Heart left ventricle (tissue), 16 donors: ENCODE results near the gene CHD5. TPM values are rescaled to one million over a fixed set of nuclear protein-coding genes. Genes with fewer than 3 reads are reported as not detected.

ENCODE experiments used
- ATAC-seq, 4 donors: fragments of 200-7000 bp; cut with Tn5 transposase; one replicate each; pipeline ENCODE4 v1.9.1; 2020 to 2022; ENCODE audit warnings: moderate library complexity in 4 of 4, mild to moderate bottlenecking in 3 of 4, moderate number of reproducible peaks in 1 of 4
- DNase-seq, 5 donors: peaks; one replicate each; pipeline ENCODE4 v3.0.0-alpha.2; 2020
- H3K27ac ChIP-seq, 12 donors: fragments of 200-600 bp; sonication (generic) in 4 of 12; one replicate each; pipeline versions ENCODE4 v1.5.0 to v1.8.0; 2016 to 2022; ENCODE audit warnings: mild to moderate bottlenecking in 2 of 12
- H3K27me3 ChIP-seq, 9 donors: fragments of 200-600 bp; sonication (generic) in 2 of 9; one replicate each; pipeline versions ENCODE4 v1.5.1 to v1.8.0; 2016 to 2022; ENCODE audit warnings: mild to moderate bottlenecking in 3 of 9
- H3K36me3 ChIP-seq, 9 donors: fragments of 200-600 bp; sonication (generic) in 2 of 9; one replicate each; pipeline versions ENCODE4 v1.5.0 to v1.8.0; 2018 to 2022; ENCODE audit warnings: mild to moderate bottlenecking in 2 of 9
- H3K4me1 ChIP-seq, 12 donors: fragments of 200-600 bp; sonication (generic) in 4 of 12; one replicate each; pipeline versions ENCODE4 v1.5.0 to v1.8.0; 2016 to 2022; ENCODE audit warnings: mild to moderate bottlenecking in 3 of 12
- H3K4me3 ChIP-seq, 12 donors: fragments of 200-600 bp; sonication (generic) in 4 of 12; one replicate each; pipeline versions ENCODE4 v1.5.0 to v1.8.0; 2017 to 2022; ENCODE audit warnings: mild to moderate bottlenecking in 9 of 12, moderate library complexity in 4 of 12
- H3K9me3 ChIP-seq, 12 donors: fragments of 200-600 bp; sonication (generic) in 4 of 12; one replicate each; pipeline versions ENCODE4 v1.5.0 to v1.8.0; 2016 to 2022; ENCODE audit warnings: mild to moderate bottlenecking in 1 of 12
- POLR2A ChIP-seq, 2 donors: fragments of 450-650 bp; IDR thresholded peaks; one replicate each; pipeline ENCODE4 v1.6.1; 2017; ENCODE audit warnings: antibody characterized with exemption in 2 of 2, mild to moderate bottlenecking in 2 of 2, moderate library complexity in 2 of 2
- WGBS, 4 donors: extraction: QIAGEN DNeasy Blood & Tissue Kit in 2 of 4; methylation state at CpG; one replicate each; pipeline versions ENCODE4 v1.1.5 to v1.1.7; 2013 to 2018; 5-methylcytosine and 5-hydroxymethylcytosine counted together
- intact Hi-C, 10 donors: fragments of 100-400 bp; cut with DNase I; formaldehyde crosslinking; loops; one replicate each; pipeline versions ENCODE4 v1.11.1 to v1.14.2; 2022
- polyA plus RNA-seq, 2 donors: library from polyadenylated mRNA; stranded (reverse); fragments of 200-250 nt; gene quantifications; one replicate each; pipeline ENCODE4 v1.2.3, GENCODE V29; 2013
- total RNA-seq, 9 donors: library from RNA; depleted of rRNA in 2 of 9; stranded (reverse); fragments of >200 nt in 2 of 9; fragmentation: NEBNext Ultra II Directional in 3 of 9; extraction: Animal tissue kit (Norgen Biotek cat#: 25700) in 3 of 9; gene quantifications; one replicate each; pipeline versions ENCODE4 v1.1.0 to v1.2.4, GENCODE V29; 2016 to 2023
- TF ChIP-seq, protein P1 (sequence below), 12 donors: fragments of 200-600 bp; sonication (generic) in 4 of 12; IDR thresholded peaks; one replicate each; pipeline versions ENCODE4 v1.5.0 to v1.8.0; 2018 to 2022; ENCODE audit warnings: antibody characterized with exemption in 12 of 12, mild to moderate bottlenecking in 5 of 12
- donor health status: ischemic (EF 13 %, LVEDD 7.1; RV severe dilation, severe dysfunction).
- donor health status: healthy with polysubstance abuse.
- donor health status: DM: no; HTN: yes; CAD: no.
- donor health status: DM: no; HTN: no; CAD: no.
- donor health status: ischemic (EF 25% LVEDD 6.9; RV normal size, moderate dysfunction).
- donor health status: ischemic (EF 25% LVEDD 5.7; RV mildly dilated, moderate dysfunction).
- donor health status: healthy.
- donor health status: DM: yes; HTN: yes; CAD: no.
- donor health status: ischemic (EF 35%, LVEDD 5.7; RV mildly dilated, moderate dysfunction).
- donor health status: nonischemic (EF 11% LVEDD 7.7; RV severe dilation, severe dysfunction).
- donor health status: DM: yes; HTN: yes; CAD: no.
- donor health status: PGD.
- donor health status: ischemic (EF 29% LVEDD 5.4; RV normal size, mild dysfunction).
- donor health status: nonischemic (EF 23%, LVEDD 6.1; RV moderate dilation, normal function).

CHD5 gene
- total and polyA plus RNA-seq, 11 donors = 0.07 to 1.3 (median 0.22) TPM; not detected in 2

DNA sequence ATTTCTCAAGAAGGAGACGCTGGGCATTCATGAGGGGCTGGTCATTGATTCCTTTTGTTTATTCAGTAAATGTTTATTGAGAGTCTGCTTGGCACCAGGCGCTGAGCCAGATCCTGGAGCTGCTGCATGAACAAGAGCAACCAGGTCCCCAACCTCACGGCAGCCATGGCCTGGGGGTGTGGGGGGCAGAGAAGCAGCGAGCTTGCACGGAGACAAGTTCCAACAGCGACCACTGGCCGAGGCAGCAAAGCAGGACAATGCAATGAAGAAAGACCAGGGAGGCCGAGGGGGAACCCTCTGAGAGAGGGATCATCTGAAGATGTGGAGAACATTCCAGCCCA lies 126.9 kb downstream of the CHD5 start:
- DNase-seq = no peak
- WGBS, 4 donors = 35 to 41% (median 39%) methylated on average over 8 of the region's 8 CpGs
- no peak for TF ChIP-seq POLR2A (IDR thresholded peaks at IDR 0.05)
- TF ChIP-seq, protein P1, sequence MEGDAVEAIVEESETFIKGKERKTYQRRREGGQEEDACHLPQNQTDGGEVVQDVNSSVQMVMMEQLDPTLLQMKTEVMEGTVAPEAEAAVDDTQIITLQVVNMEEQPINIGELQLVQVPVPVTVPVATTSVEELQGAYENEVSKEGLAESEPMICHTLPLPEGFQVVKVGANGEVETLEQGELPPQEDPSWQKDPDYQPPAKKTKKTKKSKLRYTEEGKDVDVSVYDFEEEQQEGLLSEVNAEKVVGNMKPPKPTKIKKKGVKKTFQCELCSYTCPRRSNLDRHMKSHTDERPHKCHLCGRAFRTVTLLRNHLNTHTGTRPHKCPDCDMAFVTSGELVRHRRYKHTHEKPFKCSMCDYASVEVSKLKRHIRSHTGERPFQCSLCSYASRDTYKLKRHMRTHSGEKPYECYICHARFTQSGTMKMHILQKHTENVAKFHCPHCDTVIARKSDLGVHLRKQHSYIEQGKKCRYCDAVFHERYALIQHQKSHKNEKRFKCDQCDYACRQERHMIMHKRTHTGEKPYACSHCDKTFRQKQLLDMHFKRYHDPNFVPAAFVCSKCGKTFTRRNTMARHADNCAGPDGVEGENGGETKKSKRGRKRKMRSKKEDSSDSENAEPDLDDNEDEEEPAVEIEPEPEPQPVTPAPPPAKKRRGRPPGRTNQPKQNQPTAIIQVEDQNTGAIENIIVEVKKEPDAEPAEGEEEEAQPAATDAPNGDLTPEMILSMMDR (IDR thresholded peaks at IDR 0.05) = no peak
- Histone ChIP-seq H3K4me1 (peaks cover 0 to 23% (median 13%) of the 10 kb centered on the region in 12 donors), H3K36me3 (peaks cover 0 to 8% (median 0%) of the 10 kb centered on the region in 9 donors), H3K27ac (no peak overlapping the region), H3K9me3 (no peaks in the 10 kb centered on the region), H3K4me3 (no peak overlapping the region), H3K27me3 (no peaks in the 10 kb centered on the region)
- peak in 1 of 4 donors; percentile 13 for ATAC-seq
- intact Hi-C loops = loop anchor here in 8 of 10 donors (2.0 to 10.0 kb wide), 9 partner anchors 122 to 292 kb away; partner anchors contain the start of genes HES3 (in 4 of the 8), CHD5 (in 2 of the 8), RNF207 (in 1 of the 8) and RPL22 (in 1 of the 8)

DNA sequence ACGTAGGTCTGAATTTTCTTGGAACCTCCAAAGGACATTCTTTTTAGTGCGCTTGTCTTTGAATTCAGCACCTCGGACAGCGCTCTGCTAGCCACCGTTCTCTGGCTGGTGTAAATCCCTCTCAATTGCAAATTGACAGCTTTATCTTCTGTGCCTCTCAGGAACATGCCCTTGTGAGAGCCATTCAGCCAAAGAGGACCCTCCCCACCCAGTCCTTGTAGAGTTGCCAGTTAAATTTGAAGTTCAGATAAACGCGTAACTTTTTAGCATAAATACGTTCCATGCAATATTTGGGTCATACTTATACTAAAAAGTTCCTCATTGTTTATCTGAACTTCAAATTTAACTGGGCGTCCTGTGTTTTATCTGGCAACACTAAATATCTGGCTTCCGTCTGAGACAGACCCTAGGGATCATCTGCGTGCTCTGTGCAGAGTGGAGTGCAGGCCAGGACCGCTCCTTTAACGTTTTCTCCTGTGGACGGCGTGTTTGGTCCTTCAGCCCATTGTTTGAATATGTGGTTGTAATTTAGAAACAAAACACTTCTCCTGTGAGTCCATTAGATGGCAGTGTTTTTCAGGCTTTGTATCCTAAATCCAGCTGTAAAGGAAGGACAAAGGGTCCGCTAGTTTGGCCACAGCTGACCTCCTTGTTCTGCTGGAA lies 127.4 kb downstream of the CHD5 start:
- no peak overlapping the region for H3K27ac ChIP-seq
- TF ChIP-seq POLR2A (IDR thresholded peaks at IDR 0.05) = no peak
- TF ChIP-seq, protein P1 (IDR thresholded peaks at IDR 0.05) = peak; percentile 21 to 68 (median 50)
- intact Hi-C loops = loop anchor here in 8 of 10 donors (2.0 to 10.0 kb wide), 9 partner anchors 122 to 292 kb away; partner anchors contain the start of genes HES3 (in 4 of the 8), CHD5 (in 2 of the 8), RNF207 (in 1 of the 8) and RPL22 (in 1 of the 8)
- no peaks in the 10 kb centered on the region for H3K9me3 ChIP-seq
- DNase-seq = peak in 4 of 5 donors; percentile 63 to 74 (median 66)
- ATAC-seq = peak in 3 of 4 donors; percentile 43 to 68 (median 63)
- H3K4me1 ChIP-seq = peaks cover 0 to 18% (median 11%) of the 10 kb centered on the region in 12 donors
- H3K27me3 ChIP-seq = no peaks in the 10 kb centered on the region
- 5 to 14% (median 11%) methylated on average over 16 of the region's 16 CpGs for WGBS, 4 donors
- peaks cover 0 to 13% (median 0%) of the 10 kb centered on the region in 9 donors for H3K36me3 ChIP-seq
- H3K4me3 ChIP-seq = no peak overlapping the region

Other genes with a start within 250 kb of the CHD5 start
- 1 to 10 TPM; 2.5 to 6.3 (median 3.6) TPM for gene NPHP4, start 187.9 kb downstream of the CHD5 start, total RNA-seq
- 1 to 10 TPM; 2.1 to 3.1 TPM for gene NPHP4, start 187.9 kb downstream of the CHD5 start, polyA plus RNA-seq
- gene KCNAB2, start 134.4 kb downstream of the CHD5 start, total RNA-seq = 10 to 100 TPM; 22.7 to 51.4 (median 30.3) TPM
- 10 to 100 TPM; 10.7 to 17.1 TPM for gene KCNAB2, start 134.4 kb downstream of the CHD5 start, polyA plus RNA-seq
- 100 to 1,000 TPM in 7 of 9 donors, 10 to 100 TPM in 2; 63.6 to 343 (median 241) TPM for gene RPL22, start 19.3 kb upstream of the CHD5 start, total RNA-seq
- 100 to 1,000 TPM; 198 to 353 TPM for gene RPL22, start 19.3 kb upstream of the CHD5 start, polyA plus RNA-seq
- gene RNF207, start 25.8 kb upstream of the CHD5 start, total RNA-seq = 100 to 1,000 TPM in 1 of 9 donors, 10 to 100 TPM in 8; 27.0 to 126 (median 58.2) TPM
- gene RNF207, start 25.8 kb upstream of the CHD5 start, polyA plus RNA-seq = 10 to 100 TPM; 10.6 to 88.6 TPM
- 100 to 1,000 TPM in 2 of 9 donors, 10 to 100 TPM in 7; 48.7 to 102 (median 64.1) TPM for gene ICMT, start 55.6 kb upstream of the CHD5 start, total RNA-seq
- gene ICMT, start 55.6 kb upstream of the CHD5 start, polyA plus RNA-seq = 10 to 100 TPM; 26.8 to 61.6 TPM
- gene HES3, start 63.9 kb upstream of the CHD5 start, total RNA-seq = not detected
- gene HES3, start 63.9 kb upstream of the CHD5 start, polyA plus RNA-seq = not detected
- gene GPR153, start 80.8 kb upstream of the CHD5 start, total RNA-seq = 10 to 100 TPM in 1 of 9 donors, 1 to 10 TPM in 8; 2.7 to 30.0 (median 4.8) TPM
- gene GPR153, start 80.8 kb upstream of the CHD5 start, polyA plus RNA-seq = 1 to 10 TPM; 2.7 to 4.7 TPM
- 10 to 100 TPM in 7 of 9 donors, 1 to 10 TPM in 2; 5.7 to 34.0 (median 12.6) TPM for gene ACOT7, start 213.4 kb upstream of the CHD5 start, total RNA-seq
- gene ACOT7, start 213.4 kb upstream of the CHD5 start, polyA plus RNA-seq = 10 to 100 TPM in 1 of 2 donors, 1 to 10 TPM in 1; 6.2 to 38.9 TPM
- gene HES2, start 239.6 kb upstream of the CHD5 start, total RNA-seq = under 1 TPM in 1 of 9 donors, not detected in 8; 0.14 TPM
- gene HES2, start 239.6 kb upstream of the CHD5 start, polyA plus RNA-seq = under 1 TPM; 0.04 to 0.12 TPM
- 1 to 10 TPM in 1 of 9 donors, under 1 TPM in 3, not detected in 5; 0.15 to 1.3 (median 0.42) TPM for gene ESPN, start 244.5 kb upstream of the CHD5 start, total RNA-seq
- gene ESPN, start 244.5 kb upstream of the CHD5 start, polyA plus RNA-seq = under 1 TPM in 1 of 2 donors, not detected in 1; 0.10 TPM